Activated naive CD4-positive, alpha-beta T cell treated with anti-CD3 and anti-CD28 coated beads for 36 hours (primary cell): ENCODE measurements around the gene CENPL. TPM values are rescaled to one million over a fixed set of nuclear protein-coding genes. Genes with fewer than 3 reads are reported as not detected.

Experiments
- total RNA-seq, 2 experiments: library from RNA; stranded (reverse); gene quantifications; one replicate each; pipeline ENCODE4 v1.2.3, GENCODE V29; 2021

CENPL gene
- total RNA-seq, 2 experiments from 2014 or later: 31.1 to 31.9 TPM

Other genes starting within 250 kb of the CENPL start
- not detected for gene SLC9C2, start 221.8 kb downstream of the CENPL start, total RNA-seq
- not detected for gene TEX50, start 189.5 kb downstream of the CENPL start, total RNA-seq
- gene ANKRD45, start 155.0 kb downstream of the CENPL start, total RNA-seq: not detected
- 10 to 100 TPM; 13.0 to 14.9 TPM for gene KLHL20, start 109.9 kb downstream of the CENPL start, total RNA-seq
- 10 to 100 TPM; 42.7 to 44.1 TPM for gene DARS2, start 210 bp downstream of the CENPL start, total RNA-seq
- gene GAS5, start 43.1 kb upstream of the CENPL start, total RNA-seq: 1,000 to 10,000 TPM; 1,367 to 1,374 TPM
- gene ZBTB37, start 43.5 kb upstream of the CENPL start, total RNA-seq: 1 to 10 TPM; 8.1 to 9.0 TPM
- not detected for gene SERPINC1, start 92.4 kb upstream of the CENPL start, total RNA-seq
- gene RC3H1, start 197.5 kb upstream of the CENPL start, total RNA-seq: 10 to 100 TPM; 24.2 to 27.1 TPM